Tibial nerve (tissue), 4 donors: Measurements from ENCODE around the gene KCNN1.
A peak's percentile ranks its signal among the peaks of the same experiment; 100 is the strongest.

ENCODE experiments used
- CTCF ChIP-seq, 5 experiments: fragments of 200-600 bp in 3 of 5; fragments of 450-650 bp in 2 of 5; sonication (generic) in 3 of 5; IDR thresholded peaks; one replicate each; pipeline ENCODE4 v1.5.1; 2016 to 2019; ENCODE audit warnings: antibody characterized with exemption in 5 of 5, mild to moderate bottlenecking in 3 of 5, moderate library complexity in 2 of 5
- EP300 ChIP-seq, 2 donors: sonication (generic); formaldehyde crosslinking; IDR thresholded peaks; one replicate each; pipeline ENCODE4 v1.6.1; 2017; ENCODE audit warnings: antibody characterized with exemption in 2 of 2, mild to moderate bottlenecking in 1 of 2
- POLR2A ChIP-seq, 2 donors: fragments of 450-650 bp; IDR thresholded peaks; one replicate each; pipeline ENCODE4 v1.6.1; 2017; ENCODE audit warnings: antibody characterized with exemption in 2 of 2, mild to moderate bottlenecking in 2 of 2, moderate library complexity in 2 of 2

GRCh38 chr19:17938092-17938845, 28.6 kb upstream of the KCNN1 start:
- TF ChIP-seq CTCF (IDR thresholded peaks at IDR 0.05) (peak; percentile 86 to 92 (median 89)), POLR2A (IDR thresholded peaks at IDR 0.05) (no peak), EP300 (IDR thresholded peaks at IDR 0.05) (no peak)
